Omental fat pad (tissue), 4 donors: Measurements from ENCODE around the gene USP40. TPM values are rescaled to one million over a fixed set of nuclear protein-coding genes. Genes with fewer than 3 reads are reported as not detected.

ENCODE experiments used
- ATAC-seq: fragments of 150-250 bp; one replicate; pipeline ENCODE4 v1.9.1; 2016; ENCODE audit warnings: mild to moderate bottlenecking, moderate library complexity; ENCODE audit not compliant: low FRiP score
- DNase-seq: peaks from one replicate; pipeline ENCODE4 v3.0.0-alpha.2; 2019; ENCODE audit warnings: low spot score
- CTCF ChIP-seq, 3 donors: fragments of 450-650 bp; IDR thresholded peaks; one replicate each; pipeline ENCODE4 v1.5.1; 2016 to 2017; ENCODE audit warnings: antibody characterized with exemption in 3 of 3, mild to moderate bottlenecking in 3 of 3, moderate library complexity in 2 of 3
- total RNA-seq, 4 donors: library from RNA; depleted of rRNA; stranded (reverse); fragments of >200 nt; gene quantifications; one replicate each; pipeline ENCODE4 v1.1.0, GENCODE V29; 2016

USP40 gene
- total RNA-seq, 4 donors from 2014 or later, result 23.4 to 50.6 (median 35.1) TPM

- ATAC-seq (no peak), DNase-seq (peak; percentile 8)
- TF ChIP-seq CTCF (IDR thresholded peaks at IDR 0.05), result no peak
These were observed 131.0 kb downstream of the USP40 start for GRCh38 chr2:233435436-233436190.

GRCh38 chr2:233434666-233435330, 131.8 kb downstream of the USP40 start:
- ATAC-seq, result no peak
- DNase-seq, result peak; percentile 15
- no peak for TF ChIP-seq CTCF (IDR thresholded peaks at IDR 0.05)

- no peak for TF ChIP-seq CTCF (IDR thresholded peaks at IDR 0.05)
- no peak for DNase-seq
- ATAC-seq, result no peak
These were observed 132.8 kb downstream of the USP40 start for GRCh38 chr2:233433794-233434193.

GRCh38 chr2:233433029-233433428, 133.6 kb downstream of the USP40 start:
- ATAC-seq (no peak), DNase-seq (no peak)
- no peak for TF ChIP-seq CTCF (IDR thresholded peaks at IDR 0.05)

GRCh38 chr2:233430651-233431050, 135.9 kb downstream of the USP40 start:
- ATAC-seq, result no peak
- TF ChIP-seq CTCF (IDR thresholded peaks at IDR 0.05), result no peak
- no peak for DNase-seq

- DNase-seq, result no peak
- no peak for ATAC-seq
- no peak for TF ChIP-seq CTCF (IDR thresholded peaks at IDR 0.05)
These were observed 136.5 kb downstream of the USP40 start for GRCh38 chr2:233430081-233430480.
